D721Med (cell line): ENCODE data around the gene GNAS.

Source experiments
- DNase-seq: peaks from one replicate; pipeline ENCODE4 v3.0.0; 2011; ENCODE audit warnings: low spot score; ENCODE audit not compliant: insufficient read length
- FAIRE-seq: peaks from 2 replicates; lab custom pipeline; 2011; peaks lifted over from hg19 to GRCh38; lab: Jason Lieb, UNC
- CTCF ChIP-seq: IDR thresholded peaks from 2 replicates; pipeline ENCODE4 v1.5.1; 2012; ENCODE audit warnings: mild to moderate bottlenecking, control low read depth; ENCODE audit not compliant: insufficient read depth; ENCODE audit errors: missing control alignments

GNAS gene

DNA sequence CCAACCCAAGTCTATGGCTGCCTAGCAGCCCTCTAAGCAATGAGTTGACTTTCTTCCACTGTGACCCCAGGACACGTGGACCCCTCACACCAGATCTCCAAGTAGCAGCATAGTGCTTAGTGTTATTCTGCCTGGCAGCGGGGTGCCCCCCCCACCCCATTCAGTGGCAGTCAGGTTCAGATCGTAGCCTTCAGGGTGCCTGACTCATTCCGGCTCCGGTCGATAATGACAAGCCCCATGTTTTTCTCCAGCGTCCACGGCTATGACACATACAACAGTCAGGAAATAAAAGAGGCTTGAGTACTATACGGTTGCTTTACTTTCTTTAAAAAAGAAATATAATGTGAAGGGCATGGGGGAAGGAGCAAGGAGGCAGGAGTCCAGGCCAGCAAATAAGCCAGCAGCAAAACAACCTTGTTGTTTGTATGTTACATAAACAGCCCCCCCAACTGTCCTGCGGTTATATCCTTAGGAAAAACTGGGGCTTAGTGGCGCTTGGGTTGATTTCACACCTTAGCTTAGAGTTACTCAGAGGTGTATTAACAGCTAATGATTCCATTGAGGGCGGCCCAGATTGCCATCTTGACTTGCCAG, 23.1 kb downstream of the GNAS start:
- TF ChIP-seq CTCF, result no peak
- no peak for DNase-seq
- FAIRE-seq, result no peak

DNA sequence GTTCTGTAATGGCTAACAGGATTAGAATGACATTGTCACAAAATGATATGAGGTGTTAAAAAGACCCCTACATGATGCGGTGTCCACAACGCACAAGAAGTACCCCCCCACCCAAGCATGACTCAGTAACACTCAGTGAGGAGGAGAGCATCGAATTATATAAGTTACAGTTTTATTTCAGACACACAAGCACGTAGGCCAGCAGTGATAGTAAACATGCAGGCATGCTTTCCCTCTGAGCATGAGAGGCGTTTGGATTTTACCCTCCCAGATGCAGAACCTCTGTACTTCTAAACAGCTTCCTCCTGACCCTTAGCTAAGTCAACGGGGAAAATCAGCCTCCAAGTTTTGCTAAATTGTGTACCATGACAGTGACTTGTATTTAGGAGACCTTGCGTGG, 23.9 kb downstream of the GNAS start:
- FAIRE-seq (no peak), DNase-seq (no peak)

GRCh38 chr20:58877050-58877975, 24.8 kb downstream of the GNAS start:
- DNase-seq, result no peak
- no peak for TF ChIP-seq CTCF
- FAIRE-seq, result no peak

More for the DNA sequence above, 23.9 kb downstream of the GNAS start:
- TF ChIP-seq CTCF, result no peak

- DNase-seq, result no peak
- FAIRE-seq, result no peak
- no peak for TF ChIP-seq CTCF
Measured at GRCh38 chr20:58877976-58878360, 25.5 kb downstream of the GNAS start.

- DNase-seq, result no peak
- TF ChIP-seq CTCF, result no peak
- no peak for FAIRE-seq
Measured at GRCh38 chr20:58878399-58878798, 25.9 kb downstream of the GNAS start.

DNA sequence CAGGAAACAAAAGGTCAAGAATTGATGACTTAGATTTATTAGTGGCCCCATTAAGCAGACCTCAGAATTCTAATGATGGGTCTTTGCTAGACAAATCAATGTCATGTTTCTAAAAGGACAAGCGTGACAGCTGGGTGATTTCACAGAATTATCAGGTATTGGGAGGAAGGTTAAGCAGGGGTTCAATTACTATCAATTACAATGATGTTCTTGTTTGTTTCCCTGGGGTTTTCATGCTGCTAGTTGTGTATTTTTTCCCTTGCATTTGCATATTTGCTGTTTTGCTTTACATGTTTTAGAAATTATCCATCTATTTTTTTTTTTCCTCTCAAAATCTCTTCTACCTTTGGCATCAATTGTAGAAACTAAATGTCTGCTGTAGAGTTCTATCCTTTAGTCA, 27.9 kb downstream of the GNAS start:
- FAIRE-seq (no peak), DNase-seq (no peak)
- TF ChIP-seq CTCF, result no peak
